ENCODE results near the gene DIS3L.
"Not testable (repeated sequence)": the region's sequence is repeated elsewhere in the genome, so short reads cannot be mapped to it uniquely, and the experiment has no call there.

DIS3L gene

GRCh38 chr15:66252685-66253417 is 40.5 kb upstream of the DIS3L start:
- peak; percentile 19 for DNase-seq (ENCODE audit: low read depth)
- H3K4me3 ChIP-seq (ENCODE audit: control insufficient read depth, low read depth, low read length), result peak overlapping the region; percentile 35
- TF ChIP-seq CTCF (conservative IDR thresholded peaks at IDR 0.05; ENCODE audit: control insufficient read depth, insufficient read depth, low read depth, low read length), result no peak

DNA sequence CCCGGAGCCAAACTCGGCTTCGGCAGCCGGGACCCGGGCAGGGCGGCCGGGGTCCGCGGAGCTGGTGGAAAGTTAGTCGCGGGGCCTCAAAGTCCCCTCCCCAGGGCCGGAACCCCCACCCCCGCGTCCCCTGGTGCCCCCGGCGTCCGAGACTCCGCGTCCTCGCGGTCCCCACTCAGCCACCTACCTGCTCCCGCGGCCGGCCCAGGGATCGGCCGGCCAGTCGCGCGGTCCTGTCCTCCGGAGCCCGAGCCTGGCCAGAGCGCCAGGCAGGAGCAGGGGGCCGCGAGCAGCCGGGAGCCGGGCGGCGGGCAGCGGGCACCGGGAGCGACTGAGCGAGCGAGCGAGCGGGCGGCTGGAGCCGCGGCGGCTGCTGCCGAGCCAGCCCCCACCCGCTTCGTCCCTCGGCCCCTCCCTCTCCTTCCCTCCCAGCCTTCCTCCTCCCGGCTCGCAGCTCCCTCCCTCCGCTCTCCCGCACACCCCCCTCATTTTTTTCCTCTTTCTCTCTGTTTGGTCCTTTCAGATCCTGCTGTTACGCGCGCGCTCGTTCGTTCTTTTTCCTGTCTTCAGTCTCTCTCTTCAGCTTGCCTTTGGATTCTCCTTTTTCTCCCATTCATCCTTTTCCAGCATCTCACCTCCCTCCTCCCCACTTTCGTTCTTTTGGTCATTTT is 39.8 kb upstream of the DIS3L start, which contains the start of gene MEGF11:
TSS of gene MEGF11 (minus strand) at position 333 of the 671 bp plus-strand sequence. CDS start 125,347 bp downstream, outside the sequence.
- DNase-seq (ENCODE audit: low read depth), result peak; percentile 28
- TF ChIP-seq CTCF (conservative IDR thresholded peaks at IDR 0.05; ENCODE audit: control insufficient read depth, insufficient read depth, low read depth, low read length), result no peak
- peak within 1 kb of the TSS; percentile 35 for H3K4me3 ChIP-seq (ENCODE audit: control insufficient read depth, low read depth, low read length)

GRCh38 chr15:66254089-66254950 is 39.0 kb upstream of the DIS3L start:
- DNase-seq (ENCODE audit: low read depth), result no peak
- no peak for TF ChIP-seq CTCF (conservative IDR thresholded peaks at IDR 0.05; ENCODE audit: control insufficient read depth, insufficient read depth, low read depth, low read length)
- H3K4me3 ChIP-seq (ENCODE audit: control insufficient read depth, low read depth, low read length), result peak overlapping the region; percentile 25

- no peak for TF ChIP-seq CTCF (conservative IDR thresholded peaks at IDR 0.05; ENCODE audit: control insufficient read depth, insufficient read depth, low read depth, low read length)
- DNase-seq (ENCODE audit: low read depth), result no peak
- no peak overlapping the region for H3K4me3 ChIP-seq (ENCODE audit: control insufficient read depth, low read depth, low read length)
Observed at GRCh38 chr15:66254951-66255676, 38.3 kb upstream of the DIS3L start.

DNA sequence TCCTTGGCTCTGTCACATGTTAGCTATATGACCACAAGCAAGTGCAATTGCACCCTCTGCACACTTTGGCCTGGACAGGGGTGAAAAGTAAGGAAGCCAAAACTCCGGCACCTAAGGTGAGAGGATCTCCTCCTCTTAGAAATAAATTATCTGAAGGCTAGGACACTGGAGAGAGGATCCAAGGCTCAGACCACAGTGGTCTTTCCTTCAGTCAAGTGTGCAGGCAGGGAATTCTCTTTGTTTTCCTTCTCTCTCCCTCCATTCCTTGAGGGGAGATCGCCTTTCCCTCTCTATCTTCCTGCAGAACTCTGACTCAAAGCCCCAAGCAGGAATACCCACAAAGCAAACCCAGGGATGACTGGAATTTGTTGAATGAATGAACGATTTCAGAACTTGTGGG is 36.7 kb upstream of the DIS3L start:
- no peak for TF ChIP-seq CTCF (conservative IDR thresholded peaks at IDR 0.05; ENCODE audit: control insufficient read depth, insufficient read depth, low read depth, low read length)
- no peak overlapping the region for H3K4me3 ChIP-seq (ENCODE audit: control insufficient read depth, low read depth, low read length)
- no peak for DNase-seq (ENCODE audit: low read depth)

DNA sequence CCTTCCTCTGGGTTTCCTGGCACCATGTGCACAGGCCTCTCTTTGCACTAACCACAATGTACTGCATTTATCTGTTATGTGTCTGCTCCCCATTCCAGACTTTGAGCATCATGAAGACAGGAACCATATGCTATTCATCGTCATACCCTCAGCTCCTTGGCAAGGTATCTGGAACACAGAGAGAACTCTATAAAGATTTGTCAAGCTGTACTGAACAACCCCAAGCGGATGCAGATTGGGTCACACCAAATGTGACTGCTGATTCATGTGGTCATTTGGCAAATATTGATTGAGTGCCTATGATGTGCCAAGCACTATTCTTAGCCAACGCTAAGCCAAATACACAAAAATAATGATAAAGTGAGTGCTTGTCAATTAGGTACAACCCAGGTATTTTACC is 32.3 kb upstream of the DIS3L start:
- H3K4me3 ChIP-seq (ENCODE audit: control insufficient read depth, low read depth, low read length), result no peak overlapping the region
- DNase-seq (ENCODE audit: low read depth), result peak; percentile 4
- TF ChIP-seq CTCF (conservative IDR thresholded peaks at IDR 0.05; ENCODE audit: control insufficient read depth, insufficient read depth, low read depth, low read length), result no peak

DNA sequence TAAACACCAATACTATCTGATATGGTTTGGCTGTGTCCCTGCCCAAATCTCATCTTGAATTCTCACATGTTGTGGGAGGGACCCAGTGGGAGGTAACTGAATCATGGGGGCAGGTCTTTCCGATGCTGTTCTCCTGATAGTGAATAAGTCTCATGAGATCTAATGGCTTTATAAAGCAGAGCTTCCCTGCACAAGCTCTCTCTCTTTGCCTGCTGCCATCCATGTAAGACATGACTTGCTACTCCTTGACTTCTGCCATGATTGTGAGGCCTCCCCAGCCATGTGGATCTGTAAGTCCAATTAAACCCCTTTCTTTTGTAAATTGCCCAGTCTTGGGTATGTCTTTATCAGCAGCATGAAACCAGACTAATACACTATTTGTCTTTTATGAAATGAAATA is 30.5 kb upstream of the DIS3L start:
- not testable (repeated sequence) for DNase-seq (ENCODE audit: low read depth); H3K4me3 ChIP-seq (ENCODE audit: control insufficient read depth, low read depth, low read length)

Data from fibroblast of mammary gland (primary cell).